ENCODE data around the gene COX19. TPM values are rescaled to one million over a fixed set of nuclear protein-coding genes. Genes with fewer than 3 reads are reported as not detected.

The COX19 gene
- total and polyA plus RNA-seq, 10 donors = 7.1 to 29.1 (median 15.2) TPM

- Histone ChIP-seq H3K27ac (no peak overlapping the region), H3K36me3 (peaks cover 0 to 22% (median 0%) of the 10 kb centered on the region in 6 donors), H3K4me1 (peaks cover 7 to 48% (median 18%) of the 10 kb centered on the region in 6 donors), H3K4me3 (no peak overlapping the region), H3K9me3 (no peaks in the 10 kb centered on the region), H3K27me3 (replicated peaks in 1 of 7) (peaks cover 0 to 9% (median 0%) of the 10 kb centered on the region in 7 donors)
- 85 to 95% (median 91%) methylated on average over 25 to 29 of the region's 33 CpGs for WGBS, 5 donors
- TF ChIP-seq, protein P1, sequence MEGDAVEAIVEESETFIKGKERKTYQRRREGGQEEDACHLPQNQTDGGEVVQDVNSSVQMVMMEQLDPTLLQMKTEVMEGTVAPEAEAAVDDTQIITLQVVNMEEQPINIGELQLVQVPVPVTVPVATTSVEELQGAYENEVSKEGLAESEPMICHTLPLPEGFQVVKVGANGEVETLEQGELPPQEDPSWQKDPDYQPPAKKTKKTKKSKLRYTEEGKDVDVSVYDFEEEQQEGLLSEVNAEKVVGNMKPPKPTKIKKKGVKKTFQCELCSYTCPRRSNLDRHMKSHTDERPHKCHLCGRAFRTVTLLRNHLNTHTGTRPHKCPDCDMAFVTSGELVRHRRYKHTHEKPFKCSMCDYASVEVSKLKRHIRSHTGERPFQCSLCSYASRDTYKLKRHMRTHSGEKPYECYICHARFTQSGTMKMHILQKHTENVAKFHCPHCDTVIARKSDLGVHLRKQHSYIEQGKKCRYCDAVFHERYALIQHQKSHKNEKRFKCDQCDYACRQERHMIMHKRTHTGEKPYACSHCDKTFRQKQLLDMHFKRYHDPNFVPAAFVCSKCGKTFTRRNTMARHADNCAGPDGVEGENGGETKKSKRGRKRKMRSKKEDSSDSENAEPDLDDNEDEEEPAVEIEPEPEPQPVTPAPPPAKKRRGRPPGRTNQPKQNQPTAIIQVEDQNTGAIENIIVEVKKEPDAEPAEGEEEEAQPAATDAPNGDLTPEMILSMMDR (IDR thresholded peaks at IDR 0.05 in 8 of 11, conservative IDR thresholded peaks at IDR 0.05 in 3 of 11) = no peak
- TF ChIP-seq POLR2AphosphoS5 (IDR thresholded peaks at IDR 0.05) (no peak), POLR2A (IDR thresholded peaks at IDR 0.05) (no peak)
- peak; percentile 41 for DNase-seq
- intact Hi-C loops (cut with DNase I; ENCODE audit: low total_unique reads) = no loop called here
Observed at GRCh38 chr7:917255-918117, 57.9 kb downstream of the COX19 start.

- TF ChIP-seq, protein P1 (IDR thresholded peaks at IDR 0.05 in 8 of 11, conservative IDR thresholded peaks at IDR 0.05 in 3 of 11) = no peak
- TF ChIP-seq POLR2AphosphoS5 (IDR thresholded peaks at IDR 0.05) (no peak), POLR2A (IDR thresholded peaks at IDR 0.05) (no peak)
- peaks cover 0 to 47% (median 7%) of the 10 kb centered on the region in 6 donors for H3K4me1 ChIP-seq
- DNase-seq = peak; percentile 64
- 69 to 78% (median 74%) methylated on average over 10 to 17 of the region's 17 CpGs for WGBS, 5 donors
- H3K9me3 ChIP-seq = no peaks in the 10 kb centered on the region
- intact Hi-C loops (cut with DNase I; ENCODE audit: low total_unique reads) = no loop called here
- H3K36me3 ChIP-seq = peaks cover 0 to 22% (median 0%) of the 10 kb centered on the region in 6 donors
- H3K27ac ChIP-seq = no peak overlapping the region
- no peak overlapping the region for H3K4me3 ChIP-seq
- H3K27me3 ChIP-seq (replicated peaks in 1 of 7) = no peaks in the 10 kb centered on the region
Observed at GRCh38 chr7:916291-916941, 58.9 kb downstream of the COX19 start.

Small RNAs within 50 kb of the gene (microRNA-seq; reads per million reads assigned to microRNA genes)
- 732 to 1,139 (median 1,089) reads per million in 3 donors for gene MIR339

Small RNAs within 50 kb of the gene (small RNA-seq; reads per million reads assigned to genes)
- gene MIR339 = 1.4 to 3.3 (median 3.2) reads per million in 4 donors

Other genes with a start within 250 kb of the COX19 start
- 10 to 100 TPM; 13.7 to 22.4 (median 21.2) TPM for gene DNAAF5, start 248.8 kb downstream of the COX19 start, total RNA-seq
- 1 to 10 TPM; 7.5 to 8.4 (median 7.7) TPM for gene DNAAF5, start 248.8 kb downstream of the COX19 start, polyA plus RNA-seq
- 10 to 100 TPM; 20.8 to 39.5 (median 23.8) TPM for gene PRKAR1B, start 248.3 kb downstream of the COX19 start, total RNA-seq
- gene PRKAR1B, start 248.3 kb downstream of the COX19 start, polyA plus RNA-seq = 10 to 100 TPM in 2 of 3 donors, 1 to 10 TPM in 1; 9.9 to 30.2 (median 13.9) TPM
- 100 to 1,000 TPM; 103 to 181 (median 154) TPM for gene SUN1, start 143.1 kb downstream of the COX19 start, total RNA-seq
- 10 to 100 TPM; 33.2 to 59.5 (median 54.9) TPM for gene SUN1, start 143.1 kb downstream of the COX19 start, polyA plus RNA-seq
- gene GET4, start 99.0 kb downstream of the COX19 start, total RNA-seq = 10 to 100 TPM; 25.4 to 39.5 (median 34.4) TPM
- 10 to 100 TPM; 40.0 to 63.0 (median 53.9) TPM for gene GET4, start 99.0 kb downstream of the COX19 start, polyA plus RNA-seq
- 10 to 100 TPM; 18.1 to 35.4 (median 25.7) TPM for gene ADAP1, start 20.9 kb downstream of the COX19 start, total RNA-seq
- 10 to 100 TPM in 2 of 3 donors, 1 to 10 TPM in 1; 8.7 to 38.6 (median 12.8) TPM for gene ADAP1, start 20.9 kb downstream of the COX19 start, polyA plus RNA-seq
- gene CYP2W1, start 7.6 kb upstream of the COX19 start, total RNA-seq = 1 to 10 TPM in 1 of 7 donors, under 1 TPM in 4, not detected in 2; 0.13 to 1.2 (median 0.51) TPM
- under 1 TPM; 0.05 to 0.80 (median 0.28) TPM for gene CYP2W1, start 7.6 kb upstream of the COX19 start, polyA plus RNA-seq
- 10 to 100 TPM in 5 of 7 donors, 1 to 10 TPM in 2; 7.1 to 19.2 (median 13.3) TPM for gene GPR146, start 69.0 kb upstream of the COX19 start, total RNA-seq
- gene GPR146, start 69.0 kb upstream of the COX19 start, polyA plus RNA-seq = 1 to 10 TPM; 3.9 to 7.3 (median 5.0) TPM
- 10 to 100 TPM in 1 of 7 donors, 1 to 10 TPM in 6; 3.0 to 14.2 (median 6.1) TPM for gene GPER1, start 112.6 kb upstream of the COX19 start, total RNA-seq
- gene GPER1, start 112.6 kb upstream of the COX19 start, polyA plus RNA-seq = 1 to 10 TPM; 3.7 to 6.4 (median 3.9) TPM
- gene ZFAND2A, start 184.6 kb upstream of the COX19 start, total RNA-seq = 10 to 100 TPM; 18.3 to 40.3 (median 22.9) TPM
- gene ZFAND2A, start 184.6 kb upstream of the COX19 start, polyA plus RNA-seq = 10 to 100 TPM; 31.4 to 41.7 (median 32.7) TPM

Measured in spleen (tissue), 11 donors.